ENCODE results near the gene SORCS2.

SORCS2 gene

GRCh38 chr4:7657545-7658297 is 465.4 kb downstream of the SORCS2 start:
- Histone ChIP-seq H3K9ac (ENCODE audit: low read depth, low read length) (no peak overlapping the region), H3K9me3 (ENCODE audit: insufficient read depth, low read length, severe bottlenecking) (no peaks in the 10 kb centered on the region), H3K27ac (ENCODE audit: low read length) (no peak overlapping the region), H4K20me1 (ENCODE audit: insufficient read depth, low read length) (no peaks in the 10 kb centered on the region), H3K36me3 (ENCODE audit: insufficient read depth, low read length) (no peaks in the 10 kb centered on the region), H2AFZ (ENCODE audit: low read depth, low read length) (no peak overlapping the region), H3K79me2 (ENCODE audit: insufficient read depth, low read length) (no peaks in the 10 kb centered on the region), H3K4me2 (ENCODE audit: insufficient read depth, low read length) (no peak overlapping the region), H3K27me3 (ENCODE audit: insufficient read depth, low read length, poor library complexity) (no peaks in the 10 kb centered on the region), H3K4me3 (ENCODE audit: low read depth in 1 of 2, low read length in 2 of 2) (no peak overlapping the region), H3K4me1 (ENCODE audit: insufficient read depth, low read length) (no peaks in the 10 kb centered on the region)
- TF ChIP-seq EZH2 (IDR thresholded peaks at IDR 0.05; ENCODE audit: borderline replicate concordance, low read depth, low read length, severe bottlenecking), result no peak
- TF ChIP-seq, protein P1, sequence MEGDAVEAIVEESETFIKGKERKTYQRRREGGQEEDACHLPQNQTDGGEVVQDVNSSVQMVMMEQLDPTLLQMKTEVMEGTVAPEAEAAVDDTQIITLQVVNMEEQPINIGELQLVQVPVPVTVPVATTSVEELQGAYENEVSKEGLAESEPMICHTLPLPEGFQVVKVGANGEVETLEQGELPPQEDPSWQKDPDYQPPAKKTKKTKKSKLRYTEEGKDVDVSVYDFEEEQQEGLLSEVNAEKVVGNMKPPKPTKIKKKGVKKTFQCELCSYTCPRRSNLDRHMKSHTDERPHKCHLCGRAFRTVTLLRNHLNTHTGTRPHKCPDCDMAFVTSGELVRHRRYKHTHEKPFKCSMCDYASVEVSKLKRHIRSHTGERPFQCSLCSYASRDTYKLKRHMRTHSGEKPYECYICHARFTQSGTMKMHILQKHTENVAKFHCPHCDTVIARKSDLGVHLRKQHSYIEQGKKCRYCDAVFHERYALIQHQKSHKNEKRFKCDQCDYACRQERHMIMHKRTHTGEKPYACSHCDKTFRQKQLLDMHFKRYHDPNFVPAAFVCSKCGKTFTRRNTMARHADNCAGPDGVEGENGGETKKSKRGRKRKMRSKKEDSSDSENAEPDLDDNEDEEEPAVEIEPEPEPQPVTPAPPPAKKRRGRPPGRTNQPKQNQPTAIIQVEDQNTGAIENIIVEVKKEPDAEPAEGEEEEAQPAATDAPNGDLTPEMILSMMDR (IDR thresholded peaks at IDR 0.05; ENCODE audit: borderline replicate concordance, extremely low read depth, low read length, poor library complexity, severe bottlenecking), result no peak
- ATAC-seq (ENCODE audit: insufficient read depth, low read depth) (no peak), DNase-seq (no peak)

DNA sequence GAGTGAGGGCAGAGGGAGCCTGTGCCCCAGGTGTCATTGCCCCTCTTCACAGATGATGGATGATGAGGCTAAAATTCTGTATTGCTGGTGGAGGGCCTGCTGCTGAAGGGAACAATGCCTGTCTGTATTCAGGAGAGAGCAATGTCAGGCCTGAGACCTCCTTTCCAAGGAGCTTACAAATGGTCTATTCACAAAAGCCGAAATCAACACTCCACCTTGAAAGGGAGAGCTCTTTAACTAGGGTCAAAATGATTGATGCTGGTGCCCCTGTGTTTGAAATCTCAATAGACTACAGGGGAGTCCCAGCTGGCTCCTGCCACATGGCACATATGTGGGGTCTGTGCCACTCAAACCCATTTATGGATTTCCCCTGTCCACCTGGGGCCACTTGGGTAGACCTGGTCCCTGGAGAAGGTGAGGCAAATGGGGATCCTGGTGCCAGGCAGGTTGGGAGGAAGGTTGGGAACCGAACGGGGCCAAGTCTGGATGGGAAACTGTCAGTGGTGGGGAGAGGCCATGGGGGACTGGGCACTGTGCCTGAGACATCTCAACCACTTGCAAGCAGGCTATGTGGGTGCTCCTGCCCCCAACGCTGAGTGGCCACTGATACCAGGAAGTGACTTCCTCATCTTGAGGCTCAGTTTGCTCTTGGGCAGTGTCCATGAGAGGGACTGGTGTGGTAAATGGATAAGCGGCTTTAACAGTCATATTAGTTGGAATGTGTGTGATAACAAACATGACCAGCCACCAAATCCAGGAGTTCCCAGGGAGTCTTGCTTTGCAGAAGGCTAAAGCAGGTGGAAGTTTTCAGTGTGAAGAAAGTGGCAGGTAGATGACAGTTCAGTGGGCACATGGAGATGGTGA is 466.2 kb downstream of the SORCS2 start:
- no peak for ATAC-seq (ENCODE audit: insufficient read depth, low read depth)

DNA sequence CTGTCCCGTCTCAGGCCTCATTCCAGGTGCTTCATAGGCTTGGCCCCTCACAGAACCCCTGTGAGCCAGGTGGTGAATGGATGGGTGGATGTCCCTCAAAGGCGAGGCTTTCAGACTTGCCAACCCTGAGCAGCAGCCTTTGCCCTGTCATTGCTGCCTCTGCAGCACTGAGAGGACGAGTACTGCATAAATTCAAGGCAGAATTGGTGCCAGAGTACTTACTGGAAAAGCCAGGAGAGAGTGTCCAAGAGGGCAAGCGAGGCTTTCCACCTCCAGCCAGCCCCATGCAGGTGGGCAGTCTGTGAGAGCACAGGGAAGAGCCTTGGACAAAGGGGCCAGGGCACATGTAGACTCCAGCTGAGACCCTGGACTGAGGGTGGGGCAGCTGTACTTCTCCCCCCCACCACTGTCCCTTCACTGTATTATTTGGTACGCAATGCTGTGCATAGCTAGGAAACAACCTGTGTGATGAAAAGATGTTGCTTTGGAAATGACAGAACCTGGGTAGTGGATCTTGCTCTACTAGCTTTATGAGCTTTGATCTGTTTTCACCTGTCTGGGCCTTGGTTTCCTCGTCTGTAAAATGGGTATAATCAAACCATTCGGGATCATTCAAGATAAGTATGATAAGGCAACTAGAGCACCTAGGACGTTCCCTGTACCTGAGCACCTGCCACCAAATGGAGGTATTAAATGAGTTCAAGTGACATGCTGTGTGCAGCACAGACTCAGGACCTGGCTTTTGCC is 467.3 kb downstream of the SORCS2 start:
- H3K9me3 ChIP-seq (ENCODE audit: insufficient read depth, low read length, severe bottlenecking), result no peaks in the 10 kb centered on the region
- no peak overlapping the region for H3K4me2 ChIP-seq (ENCODE audit: insufficient read depth, low read length)
- H3K27ac ChIP-seq (ENCODE audit: low read length), result no peak overlapping the region
- no peak for ATAC-seq (ENCODE audit: insufficient read depth, low read depth)
- no peaks in the 10 kb centered on the region for H3K36me3 ChIP-seq (ENCODE audit: insufficient read depth, low read length)
- H3K9ac ChIP-seq (ENCODE audit: low read depth, low read length), result no peak overlapping the region
- no peak overlapping the region for H3K4me3 ChIP-seq (ENCODE audit: low read depth in 1 of 2, low read length in 2 of 2)
- peaks cover 3% of the 10 kb centered on the region; the same call in 1 of the 2 replicates for H4K20me1 ChIP-seq (ENCODE audit: insufficient read depth, low read length)
- no peak overlapping the region for H2AFZ ChIP-seq (ENCODE audit: low read depth, low read length)
- H3K27me3 ChIP-seq (ENCODE audit: insufficient read depth, low read length, poor library complexity), result no peaks in the 10 kb centered on the region
- no peak for DNase-seq
- no peaks in the 10 kb centered on the region for H3K79me2 ChIP-seq (ENCODE audit: insufficient read depth, low read length)
- TF ChIP-seq EZH2 (IDR thresholded peaks at IDR 0.05; ENCODE audit: borderline replicate concordance, low read depth, low read length, severe bottlenecking), result no peak
- TF ChIP-seq, protein P1 (IDR thresholded peaks at IDR 0.05; ENCODE audit: borderline replicate concordance, extremely low read depth, low read length, poor library complexity, severe bottlenecking), result no peak
- no peaks in the 10 kb centered on the region for H3K4me1 ChIP-seq (ENCODE audit: insufficient read depth, low read length)

More for the DNA sequence above, 466.2 kb downstream of the SORCS2 start:
- Histone ChIP-seq H3K36me3 (ENCODE audit: insufficient read depth, low read length) (no peaks in the 10 kb centered on the region), H3K4me1 (ENCODE audit: insufficient read depth, low read length) (no peaks in the 10 kb centered on the region), H3K4me2 (ENCODE audit: insufficient read depth, low read length) (no peak overlapping the region), H3K27me3 (ENCODE audit: insufficient read depth, low read length, poor library complexity) (no peaks in the 10 kb centered on the region), H4K20me1 (ENCODE audit: insufficient read depth, low read length) (no peaks in the 10 kb centered on the region), H2AFZ (ENCODE audit: low read depth, low read length) (no peak overlapping the region), H3K9ac (ENCODE audit: low read depth, low read length) (no peak overlapping the region), H3K4me3 (ENCODE audit: low read depth in 1 of 2, low read length in 2 of 2) (no peak overlapping the region), H3K27ac (ENCODE audit: low read length) (no peak overlapping the region), H3K9me3 (ENCODE audit: insufficient read depth, low read length, severe bottlenecking) (no peaks in the 10 kb centered on the region), H3K79me2 (ENCODE audit: insufficient read depth, low read length) (no peaks in the 10 kb centered on the region)
- no peak for TF ChIP-seq EZH2 (IDR thresholded peaks at IDR 0.05; ENCODE audit: borderline replicate concordance, low read depth, low read length, severe bottlenecking)
- TF ChIP-seq, protein P1 (IDR thresholded peaks at IDR 0.05; ENCODE audit: borderline replicate concordance, extremely low read depth, low read length, poor library complexity, severe bottlenecking), result no peak
- no peak for DNase-seq
